ENCODE measurements around the gene BBX.

DNA sequence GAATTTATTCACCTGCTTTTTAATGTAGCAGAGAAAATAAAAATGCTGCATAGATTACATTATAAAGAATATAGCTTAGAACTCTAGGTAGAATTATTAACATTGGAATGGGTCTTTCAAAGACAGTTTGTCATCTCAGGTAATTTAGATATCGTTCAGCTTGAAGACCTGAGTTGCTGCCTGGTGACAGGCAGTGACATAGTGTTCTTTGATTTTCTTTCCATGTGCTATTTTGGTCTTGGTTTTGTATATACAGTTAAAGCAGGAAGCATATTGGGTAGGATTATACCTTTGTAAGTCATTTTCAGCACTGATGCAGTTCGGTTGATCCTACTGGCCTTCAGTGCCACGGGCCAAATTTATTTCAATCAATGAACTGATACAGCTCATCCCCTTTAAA is 98.7 kb downstream of the BBX start:
- TF ChIP-seq, protein P1, sequence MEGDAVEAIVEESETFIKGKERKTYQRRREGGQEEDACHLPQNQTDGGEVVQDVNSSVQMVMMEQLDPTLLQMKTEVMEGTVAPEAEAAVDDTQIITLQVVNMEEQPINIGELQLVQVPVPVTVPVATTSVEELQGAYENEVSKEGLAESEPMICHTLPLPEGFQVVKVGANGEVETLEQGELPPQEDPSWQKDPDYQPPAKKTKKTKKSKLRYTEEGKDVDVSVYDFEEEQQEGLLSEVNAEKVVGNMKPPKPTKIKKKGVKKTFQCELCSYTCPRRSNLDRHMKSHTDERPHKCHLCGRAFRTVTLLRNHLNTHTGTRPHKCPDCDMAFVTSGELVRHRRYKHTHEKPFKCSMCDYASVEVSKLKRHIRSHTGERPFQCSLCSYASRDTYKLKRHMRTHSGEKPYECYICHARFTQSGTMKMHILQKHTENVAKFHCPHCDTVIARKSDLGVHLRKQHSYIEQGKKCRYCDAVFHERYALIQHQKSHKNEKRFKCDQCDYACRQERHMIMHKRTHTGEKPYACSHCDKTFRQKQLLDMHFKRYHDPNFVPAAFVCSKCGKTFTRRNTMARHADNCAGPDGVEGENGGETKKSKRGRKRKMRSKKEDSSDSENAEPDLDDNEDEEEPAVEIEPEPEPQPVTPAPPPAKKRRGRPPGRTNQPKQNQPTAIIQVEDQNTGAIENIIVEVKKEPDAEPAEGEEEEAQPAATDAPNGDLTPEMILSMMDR (IDR thresholded peaks at IDR 0.05), result no peak
- TF ChIP-seq POLR2A (IDR thresholded peaks at IDR 0.05) (no peak), POLR2AphosphoS5 (IDR thresholded peaks at IDR 0.05) (no peak)
